Sigmoid colon (tissue), 4 donors: ENCODE data around the gene UBL4A.

Source experiments
- POLR2A ChIP-seq, 2 donors: fragments of 450-650 bp; IDR thresholded peaks; one replicate each; pipeline ENCODE4 v1.6.1; 2016; ENCODE audit warnings: antibody characterized with exemption in 2 of 2, mild to moderate bottlenecking in 2 of 2, moderate library complexity in 2 of 2
- POLR2AphosphoS5 ChIP-seq, 4 donors: sonication (generic); formaldehyde crosslinking; IDR thresholded peaks; one replicate each; pipeline ENCODE4 v1.6.1; 2017; ENCODE audit warnings: antibody characterized with exemption in 4 of 4
- TF ChIP-seq, protein P1 (sequence below), 4 experiments: fragments of 450-650 bp in 3 of 4; fragments of 200-600 bp in 1 of 4; IDR thresholded peaks; one replicate each; pipeline ENCODE4 v1.5.1; 2016 to 2019; ENCODE audit warnings: antibody characterized with exemption in 4 of 4, mild to moderate bottlenecking in 3 of 4, moderate library complexity in 2 of 4

DNA sequence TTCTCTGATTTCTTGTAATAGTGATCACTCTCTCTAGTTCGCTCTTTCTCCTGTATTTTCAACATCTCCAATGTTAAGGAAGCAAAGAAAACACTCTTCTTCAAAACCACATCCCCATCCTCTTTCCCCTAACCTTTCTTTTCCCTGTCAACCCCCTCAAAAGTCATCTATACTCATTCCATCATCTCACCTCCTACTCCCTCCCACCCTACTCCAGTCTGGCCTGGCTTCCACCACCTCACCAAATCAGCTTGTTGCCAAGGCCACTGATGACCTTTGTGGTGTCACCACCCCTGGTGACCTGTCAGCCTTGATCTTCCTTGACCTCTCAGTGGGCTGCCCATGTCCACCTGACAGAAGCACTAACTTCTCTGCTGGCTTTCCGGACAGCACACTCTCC, 27.3 kb upstream of the UBL4A start:
- TF ChIP-seq, protein P1, sequence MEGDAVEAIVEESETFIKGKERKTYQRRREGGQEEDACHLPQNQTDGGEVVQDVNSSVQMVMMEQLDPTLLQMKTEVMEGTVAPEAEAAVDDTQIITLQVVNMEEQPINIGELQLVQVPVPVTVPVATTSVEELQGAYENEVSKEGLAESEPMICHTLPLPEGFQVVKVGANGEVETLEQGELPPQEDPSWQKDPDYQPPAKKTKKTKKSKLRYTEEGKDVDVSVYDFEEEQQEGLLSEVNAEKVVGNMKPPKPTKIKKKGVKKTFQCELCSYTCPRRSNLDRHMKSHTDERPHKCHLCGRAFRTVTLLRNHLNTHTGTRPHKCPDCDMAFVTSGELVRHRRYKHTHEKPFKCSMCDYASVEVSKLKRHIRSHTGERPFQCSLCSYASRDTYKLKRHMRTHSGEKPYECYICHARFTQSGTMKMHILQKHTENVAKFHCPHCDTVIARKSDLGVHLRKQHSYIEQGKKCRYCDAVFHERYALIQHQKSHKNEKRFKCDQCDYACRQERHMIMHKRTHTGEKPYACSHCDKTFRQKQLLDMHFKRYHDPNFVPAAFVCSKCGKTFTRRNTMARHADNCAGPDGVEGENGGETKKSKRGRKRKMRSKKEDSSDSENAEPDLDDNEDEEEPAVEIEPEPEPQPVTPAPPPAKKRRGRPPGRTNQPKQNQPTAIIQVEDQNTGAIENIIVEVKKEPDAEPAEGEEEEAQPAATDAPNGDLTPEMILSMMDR (IDR thresholded peaks at IDR 0.05), result no peak
- TF ChIP-seq POLR2A (IDR thresholded peaks at IDR 0.05) (no peak), POLR2AphosphoS5 (IDR thresholded peaks at IDR 0.05) (no peak)
